D721Med (cell line): ENCODE data around the gene MTCP1.

Source experiments
- DNase-seq: peaks from one replicate; pipeline ENCODE4 v3.0.0; 2011; ENCODE audit warnings: low spot score; ENCODE audit not compliant: insufficient read length
- FAIRE-seq: peaks from 2 replicates; lab custom pipeline; 2011; peaks lifted over from hg19 to GRCh38; lab: Jason Lieb, UNC
- TF ChIP-seq, protein P1 (sequence below): IDR thresholded peaks from 2 replicates; pipeline ENCODE4 v1.5.1; 2012; ENCODE audit warnings: mild to moderate bottlenecking, control low read depth; ENCODE audit not compliant: insufficient read depth; ENCODE audit errors: missing control alignments

MTCP1 gene

DNA sequence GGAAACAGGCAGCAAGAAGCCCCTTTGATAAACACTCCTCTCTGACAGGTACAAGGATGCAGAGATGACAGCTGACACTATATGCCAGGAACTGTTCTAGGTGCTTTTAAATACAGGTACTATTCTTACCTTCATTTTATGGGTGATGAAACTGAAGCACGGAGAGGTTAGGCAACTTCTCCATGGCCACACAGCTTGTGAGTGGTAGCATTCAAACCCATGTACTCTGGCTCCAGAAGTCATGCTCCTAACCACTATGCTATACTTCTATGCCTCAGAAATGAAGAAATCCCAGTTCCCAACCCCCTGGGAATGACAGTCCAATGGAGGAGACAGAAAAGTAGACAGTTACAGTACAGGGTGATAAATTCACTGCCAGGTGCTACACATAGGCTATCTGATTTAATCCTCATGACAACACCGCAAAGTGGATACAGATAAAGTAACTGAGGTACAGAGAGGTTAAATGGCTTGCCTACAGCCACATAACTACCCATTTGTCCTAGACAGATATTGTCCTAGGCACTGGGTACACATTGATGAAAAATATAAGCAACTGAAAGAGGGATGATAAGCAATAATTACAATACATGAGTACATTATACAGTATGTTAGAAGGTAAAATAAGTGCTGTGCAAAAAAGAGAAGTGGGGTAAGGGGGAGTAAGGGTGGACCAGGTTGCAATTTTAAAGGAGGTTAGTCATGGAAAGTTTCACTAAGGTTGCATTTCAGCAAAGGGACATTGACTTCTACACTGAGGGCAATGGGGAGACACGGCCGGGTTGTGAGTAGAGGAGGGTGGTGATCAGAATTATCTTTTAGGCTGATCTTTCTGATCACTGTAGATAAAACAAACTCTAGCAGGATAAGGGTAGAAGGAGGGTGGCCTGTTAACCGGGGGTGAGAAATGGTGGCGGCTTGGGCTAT lies 46.8 kb downstream of the MTCP1 start:
- TF ChIP-seq, protein P1, sequence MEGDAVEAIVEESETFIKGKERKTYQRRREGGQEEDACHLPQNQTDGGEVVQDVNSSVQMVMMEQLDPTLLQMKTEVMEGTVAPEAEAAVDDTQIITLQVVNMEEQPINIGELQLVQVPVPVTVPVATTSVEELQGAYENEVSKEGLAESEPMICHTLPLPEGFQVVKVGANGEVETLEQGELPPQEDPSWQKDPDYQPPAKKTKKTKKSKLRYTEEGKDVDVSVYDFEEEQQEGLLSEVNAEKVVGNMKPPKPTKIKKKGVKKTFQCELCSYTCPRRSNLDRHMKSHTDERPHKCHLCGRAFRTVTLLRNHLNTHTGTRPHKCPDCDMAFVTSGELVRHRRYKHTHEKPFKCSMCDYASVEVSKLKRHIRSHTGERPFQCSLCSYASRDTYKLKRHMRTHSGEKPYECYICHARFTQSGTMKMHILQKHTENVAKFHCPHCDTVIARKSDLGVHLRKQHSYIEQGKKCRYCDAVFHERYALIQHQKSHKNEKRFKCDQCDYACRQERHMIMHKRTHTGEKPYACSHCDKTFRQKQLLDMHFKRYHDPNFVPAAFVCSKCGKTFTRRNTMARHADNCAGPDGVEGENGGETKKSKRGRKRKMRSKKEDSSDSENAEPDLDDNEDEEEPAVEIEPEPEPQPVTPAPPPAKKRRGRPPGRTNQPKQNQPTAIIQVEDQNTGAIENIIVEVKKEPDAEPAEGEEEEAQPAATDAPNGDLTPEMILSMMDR: no peak
- DNase-seq (no peak), FAIRE-seq (no peak)

DNA sequence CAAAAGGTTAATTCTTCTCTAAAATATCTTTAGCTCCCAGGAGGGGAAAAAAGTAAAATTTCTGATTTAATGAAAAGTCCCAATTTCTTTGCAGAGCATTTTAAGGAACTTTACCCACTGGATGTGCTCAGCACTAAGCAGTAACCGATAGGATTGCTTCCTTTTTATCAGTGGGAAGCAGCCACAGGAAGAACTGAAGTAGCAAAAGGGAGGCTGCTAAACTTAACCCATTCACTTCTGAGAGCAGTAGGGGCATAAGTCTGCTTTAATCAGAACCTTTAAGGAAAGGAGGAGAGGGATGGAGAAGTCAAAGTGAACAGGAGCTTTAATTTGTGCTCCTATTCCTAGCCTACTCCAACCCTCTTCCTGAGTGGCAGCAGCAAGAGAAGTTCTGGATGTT lies 48.4 kb downstream of the MTCP1 start, which contains the start of gene F8:
Gene F8 (minus strand): TSS at position 139 of the 400 bp plus-strand sequence. CDS start 171 bp downstream, outside the sequence.
- TF ChIP-seq, protein P1: no peak
- no peak for DNase-seq
- FAIRE-seq: no peak

DNA sequence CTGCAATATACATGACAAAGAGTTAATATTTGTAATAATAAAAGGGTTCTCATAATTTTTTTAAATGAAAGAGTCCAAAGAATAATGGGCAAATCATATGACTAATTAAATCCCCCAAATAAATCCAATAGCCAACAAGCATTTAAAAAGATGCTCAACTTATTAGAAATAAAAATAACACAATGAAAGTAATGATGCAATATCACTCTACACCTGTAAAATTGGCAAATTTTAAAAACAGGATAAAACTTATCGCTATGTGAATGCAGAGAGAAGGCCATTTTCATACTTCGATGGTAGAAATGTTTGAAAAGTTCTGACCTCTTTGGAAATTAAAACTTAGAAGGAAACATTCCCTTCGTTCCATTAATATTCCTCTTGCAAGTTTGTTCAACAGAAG lies 50.3 kb downstream of the MTCP1 start:
- TF ChIP-seq, protein P1: no peak
- DNase-seq (no peak), FAIRE-seq (no peak)
